NCI-H526 (cell line): Measurements from ENCODE around the gene TYRP1.

Experiments
- DNase-seq, 2 experiments: peaks; one replicate each; lab custom pipeline; 2025; lab: John Stamatoyannopoulos, UW

Gene TYRP1

DNA sequence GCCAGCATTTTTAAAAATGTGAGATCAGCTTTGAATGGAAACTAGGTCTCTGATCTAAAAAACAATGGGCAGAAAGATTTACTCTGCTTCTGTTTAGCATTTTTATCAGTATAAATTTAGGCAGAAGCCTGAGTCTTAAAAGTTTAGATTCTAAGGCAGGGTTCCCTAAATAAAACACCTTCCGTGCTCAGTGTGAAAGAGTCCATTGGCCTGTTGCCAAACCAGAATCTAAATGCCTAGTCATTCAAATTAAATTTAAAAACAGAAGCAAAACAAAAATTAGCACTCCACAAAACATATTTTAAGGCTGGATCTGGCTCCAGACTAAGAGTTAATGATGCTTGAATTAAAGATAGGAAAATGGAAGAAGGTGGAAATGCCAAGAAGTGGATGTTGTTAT, 4.5 kb downstream of the TYRP1 start:
- no peak for DNase-seq

DNA sequence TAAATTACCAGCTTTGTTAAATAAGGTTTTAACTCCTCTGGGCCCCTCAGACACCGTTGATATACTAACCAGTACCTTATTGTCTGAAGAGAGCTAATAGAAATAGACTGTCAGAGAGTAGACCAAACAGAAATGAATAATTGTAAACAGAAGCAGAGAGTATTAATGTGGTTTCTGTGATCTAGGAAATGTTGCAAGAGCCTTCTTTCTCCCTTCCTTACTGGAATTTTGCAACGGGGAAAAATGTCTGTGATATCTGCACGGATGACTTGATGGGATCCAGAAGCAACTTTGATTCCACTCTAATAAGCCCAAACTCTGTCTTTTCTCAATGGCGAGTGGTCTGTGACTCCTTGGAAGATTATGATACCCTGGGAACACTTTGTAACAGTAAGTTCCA, 5.1 kb downstream of the TYRP1 start:
- no peak for DNase-seq

DNA sequence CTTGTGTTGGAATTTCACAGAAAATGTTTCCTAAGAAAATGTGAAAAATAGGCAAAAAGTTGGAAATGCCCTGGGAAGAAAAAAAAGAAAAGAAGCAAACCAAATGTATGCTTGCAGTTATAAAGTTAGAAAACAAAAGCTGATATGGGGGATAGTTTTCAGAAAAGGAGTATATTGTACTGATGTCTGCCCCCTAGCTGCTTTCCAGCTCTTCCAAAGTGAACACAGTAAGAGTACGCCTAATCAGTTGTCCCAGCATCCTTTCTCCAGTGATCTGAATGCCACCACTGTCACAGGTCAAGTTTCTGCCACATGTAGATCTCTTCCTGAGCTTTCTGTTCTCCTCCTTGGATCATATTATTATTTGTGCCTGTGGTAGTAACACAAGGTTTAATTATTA, 5.8 kb downstream of the TYRP1 start:
- DNase-seq = no peak

DNA sequence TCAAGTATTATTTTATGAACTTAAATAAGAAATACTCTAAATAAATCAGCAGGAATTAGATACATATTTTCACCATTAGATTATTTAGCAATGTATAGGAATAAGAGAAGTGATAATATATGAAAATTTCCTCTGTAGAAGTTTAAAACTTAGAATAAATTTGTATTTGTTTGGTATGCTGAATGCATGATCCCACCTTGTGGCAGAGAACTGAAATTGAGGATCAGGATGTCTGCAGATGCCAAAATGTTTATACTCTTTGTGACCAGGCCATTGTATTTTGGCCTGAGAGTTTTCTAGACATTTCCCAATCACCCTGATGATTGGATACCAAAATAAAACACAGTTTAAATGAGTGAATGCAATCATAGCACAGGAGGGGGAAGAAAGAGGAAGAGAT, 6.3 kb downstream of the TYRP1 start:
- DNase-seq = no peak

DNA sequence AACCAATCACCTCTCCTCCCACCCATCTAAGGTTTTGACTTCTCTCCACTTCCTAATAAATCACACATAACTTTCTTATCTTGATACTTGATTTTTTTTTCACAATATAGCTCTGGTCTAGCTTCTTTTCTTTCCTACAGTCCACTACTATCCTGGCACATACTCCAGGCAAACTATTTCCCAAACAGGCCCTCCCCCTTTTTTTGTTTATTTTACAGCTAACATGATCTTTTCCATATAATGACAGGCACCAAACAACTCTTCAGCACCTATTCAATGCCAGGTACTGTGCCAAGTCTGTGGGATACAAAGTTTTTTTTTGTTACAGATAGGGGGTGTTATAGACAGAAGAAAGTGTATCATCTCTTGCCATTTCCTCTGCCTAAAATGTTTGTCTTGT, 7.9 kb downstream of the TYRP1 start:
- no peak for DNase-seq

DNA sequence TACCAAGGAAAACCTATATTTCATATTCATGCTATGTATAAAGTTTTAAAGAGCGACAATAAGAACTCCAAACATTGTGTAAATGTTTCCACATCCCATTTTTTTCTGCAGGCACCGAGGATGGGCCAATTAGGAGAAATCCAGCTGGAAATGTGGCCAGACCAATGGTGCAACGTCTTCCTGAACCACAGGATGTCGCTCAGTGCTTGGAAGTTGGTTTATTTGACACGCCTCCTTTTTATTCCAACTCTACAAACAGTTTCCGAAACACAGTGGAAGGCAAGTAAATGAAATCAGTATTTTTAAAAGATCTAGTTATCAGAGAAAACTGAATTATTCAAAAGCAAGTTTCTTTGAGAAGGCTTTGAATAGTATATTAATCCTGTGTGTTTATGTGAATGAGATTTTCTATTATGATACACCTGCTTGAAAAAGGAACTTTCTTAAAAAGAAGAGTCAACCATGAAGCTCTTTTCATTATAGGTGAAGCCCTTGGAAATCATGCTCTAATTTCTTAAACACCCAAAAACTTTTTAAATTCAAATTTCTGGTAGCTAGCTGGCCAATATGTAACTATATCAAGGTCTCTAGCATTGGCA, 9.1 kb downstream of the TYRP1 start:
- DNase-seq = peak; percentile 29 to 75

DNA sequence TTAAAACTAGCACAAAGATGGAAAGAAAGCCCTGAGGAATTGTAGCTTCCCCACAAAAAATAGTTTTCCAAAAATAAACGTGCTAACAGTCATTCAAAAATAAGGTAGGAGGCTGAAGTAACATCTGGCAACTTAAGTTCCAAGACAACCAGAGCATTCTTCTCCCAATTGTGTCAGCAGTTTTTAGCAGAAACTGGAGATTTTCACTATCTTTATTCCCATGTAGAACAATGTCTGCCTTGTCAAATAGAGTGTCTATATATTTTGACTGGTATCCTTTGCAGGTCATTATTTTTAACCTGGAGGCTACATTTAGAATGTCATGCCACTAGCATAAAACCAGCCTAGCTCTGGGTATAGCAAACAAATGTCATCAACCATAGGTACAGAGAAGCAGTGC, 10.8 kb downstream of the TYRP1 start:
- no peak for DNase-seq

DNA sequence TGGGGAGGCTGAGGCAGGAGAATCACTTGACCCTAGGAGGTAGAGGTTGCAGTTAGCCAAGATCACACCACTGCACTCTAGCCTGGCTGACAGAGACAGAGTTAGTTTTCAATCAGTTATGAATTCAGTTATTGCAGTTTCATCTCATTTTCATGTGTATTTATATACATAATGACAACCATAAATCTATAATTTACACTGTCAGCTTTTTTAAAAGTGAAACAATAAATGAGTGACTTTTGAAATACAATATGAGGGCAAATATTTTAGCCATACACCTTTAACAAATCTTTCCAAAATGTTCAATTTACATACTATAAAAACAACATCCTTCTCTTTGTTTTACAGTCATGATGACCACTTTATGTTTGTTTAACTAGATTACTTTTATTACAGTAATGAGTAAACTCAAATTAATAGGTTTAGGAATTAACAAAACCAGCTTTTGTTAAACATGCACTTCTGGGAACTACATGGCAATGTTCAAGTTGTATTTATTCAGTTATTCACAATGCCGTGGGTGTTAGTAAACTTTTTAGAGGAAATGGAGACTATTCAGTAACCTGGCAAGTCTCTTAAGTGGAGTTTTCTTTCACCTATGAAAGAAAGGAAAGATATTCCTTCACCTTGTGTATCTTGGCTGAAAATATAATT, 12.7 kb downstream of the TYRP1 start:
- DNase-seq = no peak

DNA sequence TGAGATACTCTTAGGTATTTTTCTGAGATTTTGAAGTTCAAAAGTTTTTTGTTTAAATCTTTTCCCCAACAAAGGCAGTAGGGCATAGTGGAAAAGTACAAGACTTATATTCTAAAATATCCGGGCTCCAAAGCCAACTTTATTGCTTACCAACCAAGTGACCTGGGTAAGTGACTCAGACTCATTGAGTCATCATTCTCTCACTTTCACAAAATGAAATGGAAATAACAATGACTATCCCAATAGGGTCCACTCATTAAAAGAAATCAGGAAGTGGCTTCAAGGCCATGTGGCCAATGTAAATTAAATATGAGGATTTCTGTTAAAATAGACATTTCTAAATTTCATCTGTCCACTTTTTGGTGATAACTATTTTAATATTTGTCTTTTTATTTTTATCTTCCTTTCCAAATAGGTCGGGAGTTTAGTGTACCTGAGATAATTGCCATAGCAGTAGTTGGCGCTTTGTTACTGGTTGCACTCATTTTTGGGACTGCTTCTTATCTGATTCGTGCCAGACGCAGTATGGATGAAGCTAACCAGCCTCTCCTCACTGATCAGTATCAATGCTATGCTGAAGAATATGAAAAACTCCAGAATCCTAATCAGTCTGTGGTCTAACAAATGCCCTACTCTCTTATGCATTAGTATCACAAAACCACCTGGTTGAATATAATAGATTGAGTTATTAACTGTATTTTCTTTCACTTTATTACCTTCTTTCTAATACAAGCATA, 15.5 kb downstream of the TYRP1 start:
- DNase-seq = no peak

DNA sequence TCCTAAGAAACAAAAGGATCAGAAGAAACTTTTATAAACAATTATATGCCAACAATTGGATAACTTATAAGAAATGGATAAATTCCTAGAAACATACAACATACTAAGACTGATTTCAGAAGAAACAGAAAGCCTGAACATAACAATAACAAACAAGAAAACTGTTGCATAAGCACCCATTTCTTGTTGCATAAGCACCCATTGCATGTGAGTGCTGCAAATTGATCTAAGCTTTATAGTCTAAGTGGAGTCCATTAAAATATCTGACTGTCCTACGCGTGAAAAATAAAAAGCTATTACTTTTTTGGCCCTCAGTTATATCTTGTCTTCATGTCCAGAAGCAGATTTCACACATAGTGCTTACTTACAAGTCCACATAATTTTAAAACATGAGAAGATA, 19.3 kb downstream of the TYRP1 start:
- DNase-seq = no peak

DNA sequence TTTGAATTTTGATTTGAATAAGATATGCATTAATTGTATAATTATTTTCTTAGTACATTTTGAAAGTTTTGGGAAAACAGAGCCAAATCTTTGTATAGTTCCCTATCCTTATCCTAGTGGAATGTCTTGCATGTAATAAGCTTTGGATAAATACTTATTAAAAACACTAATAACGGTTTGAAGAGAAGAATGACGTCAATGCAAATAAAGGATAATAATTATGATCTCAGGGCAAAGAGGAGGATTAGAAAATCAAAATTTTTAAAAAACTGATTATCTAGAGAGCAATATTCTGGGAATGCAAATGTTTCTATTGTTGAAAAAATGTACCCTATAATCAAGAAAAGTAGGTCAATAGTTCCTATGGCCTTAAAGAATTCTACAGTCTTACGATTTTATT, 22.1 kb downstream of the TYRP1 start:
- no peak for DNase-seq

DNA sequence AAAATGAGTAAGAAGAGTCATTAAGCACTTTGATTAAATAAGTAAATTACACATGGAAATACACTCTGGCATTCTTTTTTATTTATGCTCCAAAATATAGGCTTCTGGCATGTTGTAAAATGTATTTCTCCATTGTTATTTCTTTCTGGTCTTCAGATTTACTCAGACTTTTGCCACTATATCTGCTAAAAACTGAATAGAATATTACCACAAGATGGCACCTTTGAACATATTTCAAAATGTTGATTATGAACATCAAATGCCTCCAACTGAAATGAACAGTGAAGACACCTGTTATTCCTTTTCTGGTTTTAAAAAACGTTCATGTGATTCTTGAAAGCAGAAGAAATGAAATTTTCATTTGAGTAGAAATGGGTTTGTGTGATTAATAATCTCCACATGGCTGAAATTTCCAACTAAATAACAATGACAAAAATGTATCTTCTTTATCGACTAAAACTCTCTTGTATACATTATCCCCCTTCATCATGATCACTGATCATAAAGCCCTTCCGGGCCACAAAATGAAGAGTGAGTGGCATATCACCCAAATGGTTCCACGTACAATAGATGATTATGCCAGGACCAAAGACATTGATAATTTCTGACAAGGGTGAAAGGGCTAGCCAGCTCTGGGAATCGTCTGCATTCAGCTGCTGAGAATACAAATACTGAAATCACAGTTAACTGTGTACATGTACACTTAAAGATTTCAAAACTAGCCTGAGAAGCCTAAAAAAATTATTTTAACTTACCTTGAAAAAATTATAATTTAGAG, 23.8 kb downstream of the TYRP1 start:
- DNase-seq = peak in 1 of 2 experiments; percentile 12

DNA sequence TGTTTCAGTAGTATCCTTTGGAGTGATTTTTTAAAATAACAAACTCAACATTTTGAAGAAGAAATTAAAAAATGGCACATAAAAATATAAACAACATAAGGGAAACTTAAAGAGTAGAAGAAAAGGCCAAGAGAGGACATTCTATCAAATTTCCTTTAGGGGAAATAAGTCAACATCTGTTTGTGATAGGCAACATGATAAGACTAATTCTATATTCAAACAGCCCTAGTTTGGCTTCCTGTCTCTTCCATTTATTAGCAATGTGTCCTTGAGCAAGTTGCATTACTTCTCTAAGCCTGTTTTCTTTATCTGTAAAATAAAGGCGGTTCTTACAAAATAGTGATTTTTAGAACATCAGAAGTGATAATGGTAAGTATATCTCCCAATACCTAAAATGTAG, 24.7 kb downstream of the TYRP1 start:
- DNase-seq = no peak

DNA sequence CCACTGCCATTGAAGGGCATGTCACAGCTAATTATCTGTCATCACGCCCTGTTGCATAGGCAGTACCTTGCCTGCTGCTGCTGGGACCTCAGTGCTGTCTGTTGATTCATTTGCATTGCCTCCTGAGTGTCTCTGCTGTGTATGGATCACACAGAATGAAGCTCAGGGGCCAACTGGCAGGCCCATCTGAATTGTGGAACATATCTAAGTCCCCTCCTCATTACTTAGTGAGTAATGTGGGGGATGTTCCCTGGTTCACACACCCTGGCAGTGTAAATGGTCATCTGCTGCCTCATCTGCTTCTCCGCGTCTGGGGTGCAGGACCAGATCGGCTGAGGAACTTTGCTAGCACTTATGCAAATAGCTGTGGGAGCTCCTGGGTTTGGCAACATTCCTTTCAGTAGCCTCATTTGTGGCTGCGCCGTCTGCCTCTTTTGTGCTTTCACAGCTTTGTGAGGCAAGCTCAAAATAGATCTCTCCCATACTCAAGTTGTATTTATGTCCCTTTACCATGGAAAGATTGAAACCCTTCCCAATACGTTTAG, 25.4 kb downstream of the TYRP1 start:
- DNase-seq = peak; percentile 91 to 92

DNA sequence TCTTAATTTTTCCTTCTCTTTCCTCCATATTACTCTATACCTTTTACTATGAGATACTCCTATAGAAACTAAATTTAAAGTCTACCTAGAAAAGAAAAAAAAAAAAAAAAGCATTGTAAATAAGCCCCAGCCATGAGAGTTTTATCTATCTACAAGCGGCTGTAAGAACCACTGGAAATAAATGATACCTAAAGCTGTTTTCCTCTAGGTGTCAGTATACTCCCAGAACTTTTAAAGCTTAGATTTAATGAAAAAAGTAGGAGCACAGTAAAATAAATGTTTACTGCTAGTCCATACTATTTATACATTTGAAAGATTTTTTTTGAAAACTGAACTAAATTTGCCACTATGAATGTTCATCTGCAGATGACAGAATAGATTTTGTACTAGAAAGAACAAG, 26.2 kb downstream of the TYRP1 start:
- DNase-seq = peak; percentile 48 to 56

DNA sequence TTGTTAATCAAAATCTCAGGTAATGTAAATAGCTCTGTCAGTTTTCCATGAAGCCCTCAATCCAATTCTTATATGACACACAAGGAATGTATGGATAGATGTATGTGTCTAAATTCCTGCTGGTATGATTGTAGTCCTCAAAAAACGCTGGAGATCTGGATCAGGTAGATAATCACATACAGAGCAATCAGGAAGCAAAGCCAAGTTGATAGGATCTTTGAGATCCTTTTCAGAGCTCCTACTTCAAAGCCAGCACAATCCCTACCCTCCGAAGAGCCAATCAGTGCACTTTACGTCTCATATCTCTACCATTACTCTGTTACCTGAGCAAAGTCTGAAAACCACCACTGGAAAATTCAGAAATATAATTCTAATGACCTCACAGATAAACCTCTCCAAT, 27.4 kb downstream of the TYRP1 start:
- DNase-seq = no peak

DNA sequence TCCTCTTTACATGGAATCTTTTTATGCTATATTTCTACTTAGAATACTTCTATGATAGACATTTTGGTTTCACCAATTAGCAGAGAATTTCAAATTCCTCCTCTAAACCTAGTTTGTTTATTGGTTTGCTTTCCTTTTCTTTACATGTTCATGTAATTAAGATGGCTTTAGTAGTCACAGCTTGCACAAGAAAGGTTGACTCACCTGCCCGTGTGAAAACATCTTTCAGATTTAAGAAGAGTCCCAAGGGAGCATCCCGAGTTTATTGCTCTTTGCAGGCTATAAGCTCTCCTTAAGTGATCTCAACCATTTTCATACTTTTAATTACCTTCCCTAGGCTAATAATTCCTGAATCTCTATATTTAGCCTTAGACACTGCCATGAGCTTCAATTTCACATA, 28.9 kb downstream of the TYRP1 start:
- no peak for DNase-seq

DNA sequence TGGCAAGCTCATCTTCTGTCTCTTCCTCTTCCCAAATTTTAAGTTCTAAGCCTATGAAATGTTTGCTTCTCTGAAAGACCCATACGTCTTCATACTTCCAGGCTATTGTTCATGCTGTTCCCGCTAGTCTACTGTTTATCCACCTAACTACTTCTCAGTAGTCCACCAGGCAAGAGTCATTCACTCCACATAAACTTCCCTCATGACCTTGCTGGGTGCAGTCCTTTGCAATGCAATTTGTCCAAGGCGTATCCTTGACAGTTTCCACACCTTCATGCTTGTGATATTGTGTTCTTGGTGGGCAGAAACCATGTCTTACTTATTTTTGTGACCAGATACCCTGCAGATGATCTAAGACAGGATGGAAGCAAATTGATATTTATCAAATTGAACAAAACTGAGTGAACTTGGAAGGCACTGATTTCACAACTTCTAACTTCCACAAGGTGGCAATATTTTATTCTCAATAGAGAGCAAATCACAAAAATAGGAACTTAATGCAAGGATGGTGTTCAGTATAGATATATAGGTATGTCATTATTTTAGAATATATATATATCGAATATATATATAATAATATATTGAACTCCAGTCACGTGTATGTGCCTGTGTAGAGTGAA, 30.3 kb downstream of the TYRP1 start:
- peak in 1 of 2 experiments; percentile 32 for DNase-seq

DNA sequence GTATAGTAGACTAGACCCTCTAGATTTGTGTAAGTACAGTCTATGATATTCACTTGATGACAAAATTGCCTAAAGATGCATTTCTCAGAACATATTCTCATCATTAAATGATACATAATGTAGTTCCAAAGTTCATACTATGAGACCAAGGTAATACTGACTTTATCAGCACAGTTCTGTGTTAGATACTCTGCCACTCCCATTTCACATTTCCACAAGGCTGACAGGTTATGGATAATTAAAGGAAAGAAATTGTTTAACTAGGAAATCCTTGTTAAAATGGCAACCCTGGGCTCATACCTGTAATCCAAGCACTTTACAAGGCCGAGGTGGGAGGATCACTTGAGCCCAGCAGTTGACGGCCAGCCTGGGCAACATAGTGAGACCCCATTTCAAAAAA, 33.6 kb downstream of the TYRP1 start:
- DNase-seq = no peak

DNA sequence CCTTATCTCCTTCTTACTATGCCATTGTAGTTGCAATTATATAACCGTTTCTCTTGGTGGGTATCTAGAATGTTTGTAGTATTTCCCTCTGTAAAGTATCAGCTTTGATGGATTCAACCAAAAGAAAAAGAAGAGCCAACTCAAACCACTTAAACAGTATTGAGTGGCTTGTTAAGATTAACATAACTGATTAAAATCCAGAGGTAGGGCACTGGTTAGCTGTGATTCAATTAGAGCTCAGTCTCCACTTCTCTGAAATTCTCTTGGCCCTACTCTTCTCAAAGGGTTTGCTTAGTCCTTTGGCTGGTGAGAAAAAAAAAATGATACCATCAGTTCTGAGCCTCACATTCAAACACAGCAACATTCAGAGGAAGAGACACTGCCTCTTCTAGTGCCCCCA, 37.0 kb downstream of the TYRP1 start:
- no peak for DNase-seq

DNA sequence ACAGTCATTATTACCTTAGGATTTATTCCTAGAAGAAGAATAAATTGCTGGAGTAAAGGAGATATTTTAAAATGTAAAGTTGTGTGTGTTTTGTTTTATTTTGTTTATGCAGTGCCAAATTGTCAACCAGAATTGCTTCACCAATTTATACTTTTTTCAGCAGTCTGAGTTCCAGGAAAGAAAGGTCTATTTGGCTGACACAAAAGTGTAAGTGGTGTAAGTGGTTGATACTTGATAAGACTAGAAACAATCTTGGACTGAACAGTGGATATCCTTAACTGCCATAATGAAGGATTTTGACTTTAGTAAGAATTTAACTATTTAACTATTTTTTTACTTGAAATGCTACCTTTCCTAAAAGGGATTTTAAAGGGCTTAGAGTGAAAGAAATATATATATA, 37.7 kb downstream of the TYRP1 start:
- no peak for DNase-seq

DNA sequence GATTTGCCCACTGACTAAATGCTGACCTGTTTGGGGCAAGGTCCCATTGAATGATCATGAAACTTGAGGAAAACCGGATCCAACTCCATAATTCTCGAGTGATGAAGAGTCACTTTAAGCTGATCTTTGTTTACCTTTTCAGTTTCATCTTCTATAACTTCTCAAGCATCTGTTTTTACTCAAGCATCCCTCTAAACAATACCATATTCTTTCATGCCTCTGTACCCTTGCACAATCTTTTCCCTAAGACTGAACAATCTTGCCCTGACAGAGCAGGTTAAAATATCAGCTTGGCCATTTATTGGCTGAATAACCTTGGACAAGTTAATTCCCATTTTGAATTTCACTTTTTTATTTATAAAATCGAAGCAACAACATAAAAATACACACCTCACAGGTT, 39.8 kb downstream of the TYRP1 start:
- DNase-seq = no peak
